H9 (cell line): ENCODE measurements around the gene PIP5K1A. TPM values are rescaled to one million over a fixed set of nuclear protein-coding genes. Genes with fewer than 3 reads are reported as not detected.

Experiments used
- DNase-seq: peaks from one replicate; pipeline ENCODE4 v3.0.0-alpha.2; 2017
- H2AFZ ChIP-seq: one replicate; pipeline ENCODE4 v1.6.1; 2013; ENCODE audit warnings: mild to moderate bottlenecking, low read length, control low read depth, moderate library complexity
- H2AK5ac ChIP-seq: 2 replicates; pipeline ENCODE4 v1.6.1; 2013; ENCODE audit warnings: low read length, control low read depth, mixed read lengths; ENCODE audit not compliant: insufficient read length
- H2BK120ac ChIP-seq: one replicate; pipeline ENCODE4 v1.6.1; 2013; ENCODE audit warnings: low read depth, mild to moderate bottlenecking, low read length, control low read depth, inconsistent platforms; ENCODE audit not compliant: poor library complexity, severe bottlenecking
- H2BK12ac ChIP-seq: 2 replicates; pipeline ENCODE4 v1.6.1; 2013; ENCODE audit warnings: low read length, control low read depth, mixed read lengths, low read depth; ENCODE audit not compliant: insufficient read length
- H2BK15ac ChIP-seq: 2 replicates; pipeline ENCODE4 v1.6.1; 2013; ENCODE audit warnings: low read depth, low read length, control low read depth
- H2BK20ac ChIP-seq: one replicate; pipeline ENCODE4 v1.6.1; 2013; ENCODE audit warnings: low read depth, mild to moderate bottlenecking, low read length, control low read depth, inconsistent platforms; ENCODE audit not compliant: poor library complexity, severe bottlenecking
- H2BK5ac ChIP-seq: 2 replicates; pipeline ENCODE4 v1.6.1; 2013; ENCODE audit warnings: low read length, control low read depth, mixed read lengths; ENCODE audit not compliant: insufficient read length
- H3K14ac ChIP-seq: 2 replicates; pipeline ENCODE4 v1.6.1; 2013; ENCODE audit warnings: low read length, control low read depth; ENCODE audit not compliant: insufficient read depth
- H3K18ac ChIP-seq: 2 replicates; pipeline ENCODE4 v1.6.1; 2013; ENCODE audit warnings: low read depth, mild to moderate bottlenecking, mixed read lengths, low read length, control low read depth; ENCODE audit not compliant: insufficient read length
- H3K23ac ChIP-seq: 2 replicates; pipeline ENCODE4 v1.6.1; 2013; ENCODE audit warnings: low read length, control low read depth, mixed read lengths, low read depth; ENCODE audit not compliant: insufficient read length
- H3K23me2 ChIP-seq: 2 replicates; pipeline ENCODE4 v1.6.1; 2013; ENCODE audit warnings: low read depth, mild to moderate bottlenecking, mixed read lengths, low read length, control low read depth; ENCODE audit not compliant: insufficient read length, poor library complexity, severe bottlenecking
- H3K27ac ChIP-seq: 2 replicates; pipeline ENCODE4 v1.5.1; 2013; ENCODE audit warnings: low read length, control low read depth, mixed read lengths, low read depth; ENCODE audit not compliant: insufficient read length
- H3K27me3 ChIP-seq: 2 replicates; pipeline ENCODE4 v1.6.1; 2013; ENCODE audit warnings: low read length, control low read depth, inconsistent platforms; ENCODE audit not compliant: insufficient read depth
- H3K4ac ChIP-seq: 2 replicates; pipeline ENCODE4 v1.6.1; 2013; ENCODE audit warnings: low read depth, mild to moderate bottlenecking, control low read depth, inconsistent platforms, low read length, moderate library complexity
- H3K4me1 ChIP-seq: 2 replicates; pipeline ENCODE4 v1.6.1; 2013; ENCODE audit warnings: low read length, control low read depth, inconsistent platforms; ENCODE audit not compliant: insufficient read depth
- H3K4me2 ChIP-seq: 2 replicates; pipeline ENCODE4 v1.6.1; 2013; ENCODE audit warnings: low read length, control low read depth, mixed read lengths; ENCODE audit not compliant: insufficient read length, insufficient read depth
- H3K56ac ChIP-seq: 2 replicates; pipeline ENCODE4 v1.6.1; 2013; ENCODE audit warnings: low read depth, mild to moderate bottlenecking, mixed read lengths, low read length, control low read depth; ENCODE audit not compliant: insufficient read length
- H3K79me1 ChIP-seq: 2 replicates; pipeline ENCODE4 v1.6.1; 2013; ENCODE audit warnings: low read depth, mild to moderate bottlenecking, moderate library complexity, low read length, control low read depth, inconsistent platforms; ENCODE audit not compliant: insufficient read depth, poor library complexity, severe bottlenecking
- H3K79me2 ChIP-seq: 2 replicates; pipeline ENCODE4 v1.6.1; 2013; ENCODE audit warnings: low read length, control low read depth, inconsistent platforms; ENCODE audit not compliant: insufficient read depth
- H3K9ac ChIP-seq: 2 replicates; pipeline ENCODE4 v1.6.1; 2013; ENCODE audit warnings: low read length, control low read depth, mixed read lengths; ENCODE audit not compliant: insufficient read length; ENCODE audit errors: extremely low read depth
- H3K9me3 ChIP-seq: one replicate; pipeline ENCODE4 v1.6.1; 2013; ENCODE audit warnings: low read depth, low read length, inconsistent platforms; ENCODE audit not compliant: control insufficient read depth
- H3T11ph ChIP-seq: one replicate; pipeline ENCODE4 v1.6.1; 2013; ENCODE audit warnings: mild to moderate bottlenecking, low read length, control low read depth, inconsistent platforms
- H4K20me1 ChIP-seq: one replicate; pipeline ENCODE4 v1.6.1; 2013; ENCODE audit not compliant: control insufficient read depth, insufficient read length, insufficient read depth
- H4K5ac ChIP-seq: 2 replicates; pipeline ENCODE4 v1.6.1; 2013; ENCODE audit warnings: low read depth, mild to moderate bottlenecking, mixed read lengths, low read length, control low read depth; ENCODE audit not compliant: insufficient read length
- H4K8ac ChIP-seq: replicated peaks from 2 replicates; pipeline ENCODE4 v1.6.1; 2013; ENCODE audit warnings: low read length, control low read depth, mixed read lengths, low read depth; ENCODE audit not compliant: insufficient read length
- H4K91ac ChIP-seq: 2 replicates; pipeline ENCODE4 v1.6.1; 2013; ENCODE audit warnings: low read depth, mild to moderate bottlenecking, moderate library complexity, mixed read lengths, low read length, control low read depth; ENCODE audit not compliant: insufficient read length
- H3K27ac Mint-ChIP-seq, 3 experiments: 2 replicates in 2 of 3; 3 replicates in 1 of 3; pipeline ENCODE4 v1.8.0; 2020 to 2021; ENCODE audit warnings: mixed read lengths in 3 of 3, mild to moderate bottlenecking in 1 of 3, moderate library complexity in 1 of 3
- H3K27me3 Mint-ChIP-seq: 2 replicates; pipeline ENCODE4 v1.8.0; 2021; ENCODE audit warnings: low read depth, mild to moderate bottlenecking, moderate library complexity, mixed read lengths
- H3K36me3 Mint-ChIP-seq, 3 experiments: 2 replicates in 2 of 3; 3 replicates in 1 of 3; pipeline ENCODE4 v1.8.0; 2020 to 2021; ENCODE audit warnings: low read depth in 3 of 3, mixed read lengths in 3 of 3; ENCODE audit not compliant: insufficient read depth in 1 of 3
- H3K4me1 Mint-ChIP-seq, 2 experiments: 2 replicates each; pipeline ENCODE4 v1.8.0; 2020; ENCODE audit warnings: mixed read lengths in 2 of 2
- H3K4me3 Mint-ChIP-seq, 2 experiments: 2 replicates in 1 of 2; 3 replicates in 1 of 2; pipeline ENCODE4 v1.8.0; 2020 to 2021; ENCODE audit warnings: mild to moderate bottlenecking in 2 of 2, mixed read lengths in 2 of 2, moderate library complexity in 1 of 2
- H3K9me3 Mint-ChIP-seq, 2 experiments: 2 replicates in 1 of 2; 3 replicates in 1 of 2; pipeline ENCODE4 v1.8.0; 2020; ENCODE audit warnings: mild to moderate bottlenecking in 2 of 2, mixed read lengths in 2 of 2, moderate library complexity in 1 of 2
- WGBS: extraction: QIAGEN DNeasy Blood & Tissue Kit; methylation state at CpG from one replicate; pipeline ENCODE4 v1.1.7; 2013; ENCODE audit warnings: missing lambda C conversion rate, low lambda C conversion rate, mixed read lengths; ENCODE audit not compliant: insufficient read length; ENCODE audit errors: extremely low coverage; 5-methylcytosine and 5-hydroxymethylcytosine counted together
- total RNA-seq: library from RNA; stranded (reverse); gene quantifications from 2 replicates; pipeline ENCODE4 v1.2.1, GENCODE V29; 2021
- TF ChIP-seq, protein P1 (sequence below): fragments of 200-600 bp; sonication (generic); conservative IDR thresholded peaks from 3 replicates; pipeline ENCODE4 v1.8.0; 2021; ENCODE audit warnings: antibody characterized with exemption, mild to moderate bottlenecking

The PIP5K1A gene
- total RNA-seq, 1 experiment from 2014 or later: 94.6 TPM

DNA sequence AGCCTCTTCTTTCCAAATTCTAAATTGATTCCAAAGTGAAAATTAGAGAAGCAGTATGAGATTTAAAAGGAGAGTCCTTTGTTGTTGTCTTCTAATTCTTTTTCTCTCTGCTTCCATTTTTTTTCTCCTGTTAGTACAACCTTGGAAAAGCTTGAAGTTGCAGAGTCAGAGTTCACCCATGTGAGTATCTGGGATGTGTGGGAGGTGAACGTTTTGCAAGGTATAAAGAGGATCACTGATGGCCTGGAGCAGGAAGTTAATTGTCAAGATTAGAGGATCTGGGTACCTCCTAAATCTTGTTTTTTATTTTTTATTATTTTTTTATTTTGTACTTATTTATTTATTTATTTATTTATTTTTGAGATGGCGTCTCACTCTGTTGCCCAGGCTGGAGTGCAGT is 48.4 kb downstream of the PIP5K1A start:
- H2BK120ac ChIP-seq: no peak overlapping the region
- no peak overlapping the region for H2BK20ac ChIP-seq
- no peak for DNase-seq
- no peak overlapping the region for H3K56ac ChIP-seq
- H2AK5ac ChIP-seq: no peak overlapping the region
- H4K5ac ChIP-seq: no peak overlapping the region
- no peaks in the 10 kb centered on the region for H3K27me3 ChIP-seq
- H3K4me3 Mint-ChIP-seq: no peak overlapping the region
- H2BK5ac ChIP-seq: no peak overlapping the region
- no peaks in the 10 kb centered on the region for H3K27me3 Mint-ChIP-seq
- no CpG with 5 or more reads among the region's 2 CpGs for WGBS
- no peak overlapping the region for H4K8ac ChIP-seq
- H3K23me2 ChIP-seq: no peaks in the 10 kb centered on the region
- H4K20me1 ChIP-seq: no peaks in the 10 kb centered on the region
- TF ChIP-seq, protein P1, sequence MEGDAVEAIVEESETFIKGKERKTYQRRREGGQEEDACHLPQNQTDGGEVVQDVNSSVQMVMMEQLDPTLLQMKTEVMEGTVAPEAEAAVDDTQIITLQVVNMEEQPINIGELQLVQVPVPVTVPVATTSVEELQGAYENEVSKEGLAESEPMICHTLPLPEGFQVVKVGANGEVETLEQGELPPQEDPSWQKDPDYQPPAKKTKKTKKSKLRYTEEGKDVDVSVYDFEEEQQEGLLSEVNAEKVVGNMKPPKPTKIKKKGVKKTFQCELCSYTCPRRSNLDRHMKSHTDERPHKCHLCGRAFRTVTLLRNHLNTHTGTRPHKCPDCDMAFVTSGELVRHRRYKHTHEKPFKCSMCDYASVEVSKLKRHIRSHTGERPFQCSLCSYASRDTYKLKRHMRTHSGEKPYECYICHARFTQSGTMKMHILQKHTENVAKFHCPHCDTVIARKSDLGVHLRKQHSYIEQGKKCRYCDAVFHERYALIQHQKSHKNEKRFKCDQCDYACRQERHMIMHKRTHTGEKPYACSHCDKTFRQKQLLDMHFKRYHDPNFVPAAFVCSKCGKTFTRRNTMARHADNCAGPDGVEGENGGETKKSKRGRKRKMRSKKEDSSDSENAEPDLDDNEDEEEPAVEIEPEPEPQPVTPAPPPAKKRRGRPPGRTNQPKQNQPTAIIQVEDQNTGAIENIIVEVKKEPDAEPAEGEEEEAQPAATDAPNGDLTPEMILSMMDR: no peak
- H3K27ac Mint-ChIP-seq: no peak overlapping the region
- no peak overlapping the region for H3K14ac ChIP-seq
- H2BK15ac ChIP-seq: no peak overlapping the region
- H4K91ac ChIP-seq: no peak overlapping the region
- H3K36me3 Mint-ChIP-seq: peaks cover 45 to 78% (median 77%) of the 10 kb centered on the region in 3 experiments
- H3K9me3 Mint-ChIP-seq: no peaks in the 10 kb centered on the region
- no peaks in the 10 kb centered on the region for H3K4me1 ChIP-seq
- H3K4ac ChIP-seq: no peak overlapping the region
- no peak overlapping the region for H3K18ac ChIP-seq
- no peak overlapping the region for H3T11ph ChIP-seq
- H3K4me2 ChIP-seq: no peak overlapping the region
- H2AFZ ChIP-seq: no peak overlapping the region
- no peak overlapping the region for H3K9ac ChIP-seq
- no peak overlapping the region for H2BK12ac ChIP-seq
- H3K4me1 Mint-ChIP-seq: no peaks in the 10 kb centered on the region
- H3K23ac ChIP-seq: no peak overlapping the region
- no peaks in the 10 kb centered on the region for H3K9me3 ChIP-seq
- no peaks in the 10 kb centered on the region for H3K79me1 ChIP-seq
- no peak overlapping the region for H3K27ac ChIP-seq
- no peaks in the 10 kb centered on the region for H3K79me2 ChIP-seq
